GM19238 (cell line): Measurements from ENCODE around the gene SUN5.

Experiments used
- DNase-seq: peaks from one replicate; pipeline ENCODE4 v3.0.0; 2011; ENCODE audit warnings: low spot score; ENCODE audit not compliant: insufficient read length

SUN5 gene

GRCh38 chr20:32995802-32996201 lies 8.4 kb downstream of the SUN5 start:
- DNase-seq = no peak

DNA sequence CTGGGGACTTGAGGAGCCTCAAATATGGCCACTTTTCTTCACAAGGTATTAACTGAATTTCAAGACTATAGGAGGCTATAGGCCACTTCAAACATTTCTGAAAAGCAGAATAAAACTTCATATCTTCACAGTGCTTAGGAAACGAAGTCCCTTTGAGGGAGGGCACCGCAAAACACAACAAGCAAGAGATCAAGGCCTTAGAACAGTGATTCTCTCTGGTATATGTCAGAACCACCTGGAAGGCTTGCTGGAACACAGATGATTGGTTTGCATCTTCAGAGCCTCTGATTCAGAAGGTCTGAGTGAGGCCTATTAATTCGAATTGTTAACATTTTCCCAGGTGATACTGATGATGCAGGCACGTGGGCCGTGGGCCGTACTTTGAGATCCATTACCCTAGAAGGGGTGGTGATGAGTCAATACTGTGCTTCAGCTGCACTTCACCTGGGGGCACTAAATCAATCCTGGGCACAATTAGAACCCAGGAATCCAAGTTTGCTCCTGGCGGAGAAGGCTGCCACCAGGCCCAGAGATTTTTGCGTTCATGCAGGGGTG lies 10.7 kb downstream of the SUN5 start:
- DNase-seq = no peak

GRCh38 chr20:32991792-32992641 lies 12.2 kb downstream of the SUN5 start:
- DNase-seq = no peak

DNA sequence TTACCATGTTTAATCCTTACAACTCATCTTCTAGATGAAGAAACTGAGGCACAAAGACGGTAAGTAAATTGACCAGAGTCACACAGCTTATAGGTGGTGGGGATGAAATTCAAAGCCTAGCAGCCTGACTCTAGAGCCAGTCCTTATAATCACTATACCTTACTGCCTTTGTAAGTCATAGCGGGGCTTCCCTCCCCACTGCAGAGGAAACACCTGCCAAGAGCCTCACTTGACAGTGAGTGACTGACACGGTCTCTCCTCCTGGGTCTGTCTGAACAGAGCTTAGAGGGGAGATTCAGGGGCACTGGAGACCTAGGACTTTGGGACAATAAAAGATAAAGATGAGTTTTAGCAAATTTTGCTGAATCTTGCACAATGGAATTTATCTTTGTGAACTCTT lies 12.8 kb downstream of the SUN5 start:
- no peak for DNase-seq

GRCh38 chr20:32990426-32990825 lies 13.8 kb downstream of the SUN5 start:
- DNase-seq = no peak

DNA sequence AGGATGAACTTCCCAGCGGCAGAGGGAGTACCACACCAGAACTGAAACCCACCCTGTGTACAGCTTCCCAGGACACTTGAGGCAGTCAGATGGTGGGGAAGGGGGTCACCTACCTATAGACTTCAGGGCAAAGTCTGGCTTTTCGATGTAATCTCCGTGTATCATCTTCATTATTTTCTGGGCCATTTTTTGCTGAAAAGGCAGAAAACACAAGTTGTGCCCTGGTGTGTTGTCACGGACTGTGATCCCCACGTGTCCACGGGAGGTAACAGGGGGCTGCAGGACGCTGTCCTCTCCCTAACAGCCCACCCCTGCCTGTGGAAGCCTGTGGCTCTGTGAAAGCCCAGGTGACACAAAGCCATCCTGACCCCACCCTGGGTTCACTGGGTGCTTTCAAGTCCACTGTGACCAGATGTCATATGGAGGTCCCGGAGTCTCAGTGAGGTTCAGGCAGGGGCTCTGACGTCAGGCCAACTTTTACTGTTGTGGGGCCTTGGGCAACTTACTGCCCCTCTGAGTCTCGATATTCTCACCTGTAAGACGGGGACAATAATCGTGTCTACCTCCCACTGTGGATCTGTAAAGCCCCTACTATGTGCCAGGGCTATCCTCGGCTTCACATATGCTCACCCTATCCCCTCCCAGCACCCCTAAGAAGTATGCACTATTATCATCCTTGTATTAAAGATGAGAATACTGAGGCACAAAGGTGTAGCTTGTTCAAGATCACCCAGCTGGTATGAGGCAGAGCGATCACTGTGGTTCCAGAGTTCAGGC lies 14.5 kb downstream of the SUN5 start:
- DNase-seq = no peak

DNA sequence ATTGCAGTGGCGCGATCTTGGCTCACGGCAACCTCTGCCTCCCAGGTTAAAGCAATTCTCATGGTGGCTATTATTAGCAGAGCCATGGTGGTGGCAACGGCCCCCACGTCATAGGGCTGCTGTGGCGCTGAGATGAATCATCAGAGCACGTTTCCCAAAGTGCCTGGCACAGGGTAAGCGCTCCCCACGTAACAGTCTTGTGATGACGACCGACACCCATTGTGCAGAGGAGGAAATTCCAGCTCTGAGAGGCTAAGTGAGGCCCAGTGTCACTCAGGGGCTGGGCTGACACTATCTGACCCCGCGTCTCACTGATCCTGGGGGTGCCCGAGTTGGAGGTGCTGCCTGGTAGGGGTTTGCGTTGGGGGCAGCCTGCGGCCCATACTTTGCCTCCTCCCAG lies 16.2 kb downstream of the SUN5 start:
- no peak for DNase-seq

GRCh38 chr20:32987044-32987825 lies 17.0 kb downstream of the SUN5 start:
- DNase-seq = no peak

- DNase-seq = no peak
Measured at GRCh38 chr20:32986331-32986966, 17.8 kb downstream of the SUN5 start.

DNA sequence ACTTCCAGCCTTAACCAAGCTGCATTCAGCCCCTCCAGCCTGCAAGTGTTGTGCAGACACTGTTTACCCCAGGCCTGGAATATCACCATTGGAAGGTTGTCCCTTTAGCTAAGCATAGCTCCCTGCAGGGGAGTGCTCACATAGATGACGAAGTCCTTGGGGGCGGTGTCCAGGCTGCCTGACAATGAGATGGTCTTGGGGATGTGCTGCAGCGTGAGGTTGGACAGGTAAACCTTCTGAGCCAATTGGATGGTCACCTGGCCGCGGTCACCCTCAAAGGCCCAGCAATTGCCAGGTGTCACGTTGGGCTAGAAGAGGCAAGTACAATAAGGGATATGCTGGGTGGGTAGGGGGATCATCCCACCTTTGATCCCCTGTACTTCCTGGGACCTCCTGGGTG lies 18.6 kb downstream of the SUN5 start:
- DNase-seq = no peak

DNA sequence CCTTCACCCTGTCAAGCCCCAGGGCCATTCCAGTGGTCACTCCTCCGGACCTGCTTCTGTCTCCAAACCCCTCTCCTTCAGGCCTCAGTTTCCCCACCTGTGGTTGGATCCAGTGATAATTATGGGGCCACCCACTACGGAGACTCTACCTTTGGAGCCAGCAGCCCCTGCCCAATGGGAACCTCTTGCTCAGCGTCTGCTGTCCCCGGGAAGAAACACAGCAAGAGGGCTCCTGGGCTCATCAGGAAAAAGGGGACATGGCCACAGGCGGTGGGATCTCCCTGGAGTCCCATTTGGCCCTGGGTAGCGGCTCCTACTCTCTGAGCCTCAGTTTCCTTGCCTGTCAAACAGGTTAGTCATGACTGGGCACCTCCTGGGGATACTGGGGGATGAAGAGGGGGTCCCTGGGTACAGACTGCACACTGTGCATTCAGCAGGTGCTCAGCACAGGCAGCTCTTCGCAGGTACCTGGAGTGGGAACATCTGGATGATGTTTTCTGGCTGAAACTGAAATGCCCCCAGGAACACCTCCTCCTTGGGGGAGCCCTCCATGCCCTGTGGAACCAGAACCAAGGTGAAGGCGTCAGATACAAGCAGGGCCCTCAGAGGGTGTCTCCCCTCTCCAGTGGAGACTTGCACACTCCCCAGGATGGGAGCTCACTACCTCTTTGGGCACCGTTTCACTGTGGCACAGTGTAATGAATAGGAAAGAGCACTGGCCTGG lies 19.4 kb downstream of the SUN5 start:
- DNase-seq = no peak

DNA sequence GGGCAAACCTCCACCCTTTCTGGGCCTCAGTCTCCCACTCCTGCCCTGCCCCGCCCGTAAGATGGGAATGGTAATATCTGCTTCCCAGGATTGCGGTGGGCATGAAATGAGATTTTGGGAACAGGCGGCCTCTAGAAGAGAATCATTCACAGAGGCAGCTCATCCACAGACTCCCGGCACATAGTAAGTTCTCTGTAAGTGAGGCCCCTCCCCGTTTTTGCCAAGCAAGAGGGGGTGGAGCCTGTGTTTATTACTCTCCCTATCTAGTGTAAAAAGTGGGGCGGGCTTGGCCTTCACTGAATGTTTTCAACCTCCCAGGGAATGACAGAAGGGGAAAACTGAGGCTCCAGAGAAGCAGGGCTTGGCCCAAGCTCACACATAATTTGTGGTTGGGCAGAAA lies 20.0 kb downstream of the SUN5 start:
- no peak for DNase-seq

DNA sequence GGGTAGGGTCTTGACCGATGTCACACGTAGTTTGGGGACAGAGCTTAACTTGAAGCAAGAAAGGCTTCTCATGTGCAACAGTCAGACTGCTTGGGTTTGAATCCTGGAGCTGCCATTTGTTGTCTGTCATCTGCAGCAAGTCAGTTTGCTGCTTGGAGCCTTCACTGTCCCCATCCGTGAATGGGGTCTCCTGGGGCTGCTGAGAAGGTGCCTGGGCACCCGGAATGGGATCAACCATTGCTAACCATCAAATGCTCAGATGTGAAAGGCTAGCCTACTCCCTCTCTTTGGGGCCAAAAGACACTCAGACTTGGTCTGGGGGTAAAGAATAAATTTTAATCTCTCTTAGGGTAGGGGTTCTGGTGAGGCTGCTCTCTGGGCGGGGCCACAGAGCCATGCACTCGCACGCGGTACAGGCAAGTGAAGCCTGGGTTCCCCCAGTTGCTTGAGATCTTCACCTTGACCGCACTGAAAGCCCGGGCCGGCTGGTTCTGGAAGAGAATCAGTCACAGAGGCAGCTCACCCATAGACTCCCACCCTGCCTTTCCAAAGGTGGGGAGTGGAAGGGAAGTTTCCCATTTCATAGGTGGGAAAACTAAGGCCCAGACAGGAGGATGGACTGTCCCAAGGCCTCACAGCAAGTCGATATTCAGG lies 20.6 kb downstream of the SUN5 start:
- DNase-seq = no peak

DNA sequence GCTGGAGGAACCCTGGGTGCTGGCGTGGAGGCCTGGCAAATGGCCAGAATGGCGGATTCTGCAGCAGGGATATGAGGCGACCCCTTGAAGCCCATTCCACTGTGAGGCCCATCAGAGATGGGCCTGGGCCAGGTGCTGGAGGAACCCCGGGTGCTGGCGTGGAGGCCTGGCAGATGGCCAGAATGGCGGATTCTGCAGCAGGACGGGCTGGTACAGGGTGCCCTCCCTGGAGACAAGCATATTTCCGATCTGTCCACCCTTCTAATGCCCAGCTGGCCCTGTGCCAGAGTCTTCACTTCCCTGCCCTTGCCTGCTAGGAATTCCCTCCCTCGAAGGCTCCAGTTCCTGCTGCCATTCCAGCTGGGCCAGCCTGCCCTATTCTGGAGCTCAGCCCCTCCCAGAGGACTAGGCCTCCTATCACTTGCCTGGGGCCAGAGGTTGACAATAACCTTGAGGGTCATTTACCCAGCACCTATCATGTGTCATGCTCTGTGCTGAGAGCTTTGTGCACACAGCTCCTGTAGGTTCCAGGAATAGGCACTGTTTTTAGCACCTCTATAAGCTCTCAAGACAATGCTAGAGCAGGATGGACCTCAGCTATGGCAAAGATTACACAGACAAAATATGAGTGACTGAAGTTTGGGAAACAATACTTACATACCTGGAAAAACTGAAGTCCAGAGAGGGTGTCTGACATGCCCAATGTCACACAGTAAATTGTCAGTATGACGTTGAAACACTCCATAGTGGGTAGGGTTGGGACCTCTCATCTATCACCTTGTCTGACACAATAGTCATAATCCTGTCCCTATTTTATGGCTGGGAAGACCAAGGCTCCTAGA lies 21.4 kb downstream of the SUN5 start:
- DNase-seq = no peak

DNA sequence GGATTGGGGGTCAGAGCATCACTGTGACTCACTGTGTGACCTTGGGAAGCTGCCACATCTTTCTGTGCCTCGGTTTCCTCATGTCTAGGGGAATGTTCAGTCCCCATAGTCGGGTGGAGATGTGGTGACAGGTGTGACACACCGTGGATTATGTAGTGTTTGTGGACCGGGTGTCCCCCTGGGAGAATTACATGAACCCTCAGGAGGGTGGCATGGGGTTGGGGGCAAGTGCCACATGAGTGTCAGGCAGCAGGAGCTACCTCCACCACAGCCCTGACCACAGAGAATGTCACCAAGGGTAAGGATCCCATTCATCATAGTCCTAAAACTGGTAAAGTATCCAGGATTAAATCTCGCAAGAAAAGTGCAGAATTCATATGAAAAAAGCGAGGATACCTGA lies 23.2 kb downstream of the SUN5 start:
- DNase-seq = no peak

DNA sequence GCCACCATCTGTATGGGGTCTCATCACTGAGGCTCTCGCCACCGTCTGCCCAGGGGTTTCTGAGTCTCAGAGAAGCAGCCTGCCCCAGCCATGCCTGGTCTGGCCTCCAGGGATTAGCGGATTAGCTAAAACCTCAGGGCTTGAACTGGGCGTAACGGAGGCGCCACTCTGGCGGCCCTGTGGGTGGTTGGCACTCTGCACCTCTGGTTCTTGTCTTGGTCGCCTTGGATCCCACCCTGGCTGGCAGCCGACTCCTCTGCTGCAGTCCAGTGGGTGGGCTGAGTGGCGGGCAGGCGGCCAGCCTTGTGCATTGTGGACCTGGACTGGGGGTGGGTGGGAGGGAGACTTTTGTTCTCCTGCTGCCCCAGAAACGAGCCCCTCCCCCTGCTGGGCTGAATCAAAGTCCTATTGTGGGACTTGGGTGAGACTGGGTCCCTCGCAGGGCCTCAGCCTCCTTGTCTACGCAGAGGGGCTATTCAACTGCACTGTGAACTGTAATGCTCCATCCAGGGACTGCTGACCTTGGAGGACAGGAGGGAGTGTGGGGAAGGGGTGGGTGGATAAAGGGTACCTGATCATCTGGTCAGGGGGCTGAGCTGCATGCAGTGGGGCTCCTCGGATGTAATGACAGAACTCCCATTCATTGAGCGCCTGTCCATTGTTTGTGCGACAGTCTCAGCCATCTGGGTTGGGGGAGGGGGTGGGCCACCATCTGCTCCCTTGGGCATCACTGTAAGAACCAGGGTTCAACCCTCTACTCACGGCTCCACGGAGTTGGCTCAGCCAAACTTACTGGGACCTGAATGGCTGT lies 23.9 kb downstream of the SUN5 start:
- DNase-seq = no peak

DNA sequence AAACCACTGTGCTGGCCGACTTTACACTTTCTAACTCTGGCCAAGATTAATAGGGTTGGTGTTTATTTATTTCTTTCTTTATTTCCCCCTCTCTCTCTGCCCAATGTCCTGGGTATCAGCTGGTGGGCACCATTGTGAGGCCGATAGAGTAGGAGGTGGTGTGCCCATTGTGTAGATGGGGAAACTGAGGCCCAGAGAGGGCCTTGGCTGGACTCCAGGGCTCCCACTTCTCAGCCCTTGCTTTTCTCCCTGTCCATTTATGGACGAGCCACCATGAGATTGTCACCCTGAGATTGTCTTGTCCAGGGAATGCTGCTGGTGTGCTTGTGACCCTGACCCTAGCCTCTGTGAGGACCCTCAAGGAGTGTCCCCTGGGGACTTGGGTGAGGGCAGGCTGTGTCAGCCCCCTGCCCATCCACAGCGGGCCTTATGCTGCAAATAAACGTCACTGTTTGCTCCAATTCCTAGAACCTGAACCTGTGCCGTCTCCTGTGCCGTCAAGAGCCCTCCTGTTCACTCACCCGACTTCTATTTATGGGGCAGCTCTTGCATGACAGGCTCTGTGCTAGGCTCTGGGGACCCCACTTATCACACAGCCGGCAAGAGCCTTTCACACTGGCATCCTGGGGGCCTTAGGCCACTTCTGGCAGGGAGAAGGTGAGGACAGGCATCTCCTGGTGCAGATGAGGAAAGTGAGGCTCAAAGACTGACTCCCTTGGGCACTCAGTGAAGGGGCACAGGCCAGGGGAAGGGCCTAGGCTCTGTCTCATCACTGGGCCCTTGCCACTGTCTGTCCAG lies 24.8 kb downstream of the SUN5 start:
- DNase-seq = no peak

DNA sequence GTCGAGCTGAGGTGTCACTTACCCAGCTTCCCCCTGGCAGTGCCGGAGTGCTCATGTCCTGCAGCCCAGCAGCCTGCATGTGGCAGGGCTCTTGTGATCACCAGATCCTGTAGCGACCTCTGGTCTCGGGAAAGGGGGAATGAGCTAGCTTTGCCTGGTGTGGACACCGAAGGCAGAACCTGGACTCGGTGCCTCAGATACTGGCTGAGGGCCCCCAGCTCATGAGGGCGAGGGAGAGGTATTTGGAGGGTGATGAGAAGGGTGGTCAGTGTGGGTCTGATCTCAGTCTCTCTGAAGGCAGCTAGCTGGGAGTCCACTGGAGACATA lies 26.3 kb downstream of the SUN5 start:
- no peak for DNase-seq
